AG04450 (cell line): ENCODE data around the gene POMGNT1. TPM values are rescaled to one million over a fixed set of nuclear protein-coding genes. Genes with fewer than 3 reads are reported as not detected.

ENCODE experiments used
- CTCF ChIA-PET: fragments of 300-600, 350-600 bp; formaldehyde crosslinking; extraction: SDS; loops from one replicate; lab custom pipeline; 2022; ENCODE audit warnings: antibody characterized with exemption, inconsistent platforms; lab: Charles Lee
- POLR2A ChIA-PET: fragments of 350-600 bp; formaldehyde crosslinking; extraction: SDS; loops from one replicate; lab custom pipeline; 2021; ENCODE audit warnings: antibody characterized with exemption, inconsistent platforms; lab: Yijun Ruan, JAX
- DNase-seq: peaks from one replicate; pipeline ENCODE4 v3.0.0-alpha.2; 2011; ENCODE audit warnings: low read depth, low spot score
- H3K27ac ChIP-seq: one replicate; pipeline ENCODE4 v1.5.1; 2012; ENCODE audit warnings: low read depth, low read length, control low read depth
- H3K27me3 ChIP-seq: one replicate; pipeline ENCODE4 v1.6.0; 2012; ENCODE audit warnings: low read length; ENCODE audit not compliant: control insufficient read depth, insufficient read depth
- H3K4me3 ChIP-seq: 2 replicates; pipeline ENCODE4 v1.5.1; 2011; ENCODE audit warnings: mild to moderate bottlenecking, low read depth, low read length, control low read depth
- H3K9me3 ChIP-seq: 2 replicates; pipeline ENCODE4 v1.5.1; 2012; ENCODE audit warnings: low read length; ENCODE audit not compliant: control insufficient read depth, insufficient read depth
- polyA plus RNA-seq: library from polyadenylated mRNA; depleted of rRNA; stranded (reverse); fragments of >200 nt; gene quantifications from 2 replicates; pipeline ENCODE4 v1.2.3, GENCODE V29; 2011
- TF ChIP-seq, protein P1 (sequence below): IDR thresholded peaks from 2 replicates; pipeline ENCODE4 v1.5.1; 2011; ENCODE audit warnings: low read depth, low read length, control low read depth, inconsistent platforms

POMGNT1 gene
- polyA plus RNA-seq, 1 experiment = 41.9 TPM

DNA sequence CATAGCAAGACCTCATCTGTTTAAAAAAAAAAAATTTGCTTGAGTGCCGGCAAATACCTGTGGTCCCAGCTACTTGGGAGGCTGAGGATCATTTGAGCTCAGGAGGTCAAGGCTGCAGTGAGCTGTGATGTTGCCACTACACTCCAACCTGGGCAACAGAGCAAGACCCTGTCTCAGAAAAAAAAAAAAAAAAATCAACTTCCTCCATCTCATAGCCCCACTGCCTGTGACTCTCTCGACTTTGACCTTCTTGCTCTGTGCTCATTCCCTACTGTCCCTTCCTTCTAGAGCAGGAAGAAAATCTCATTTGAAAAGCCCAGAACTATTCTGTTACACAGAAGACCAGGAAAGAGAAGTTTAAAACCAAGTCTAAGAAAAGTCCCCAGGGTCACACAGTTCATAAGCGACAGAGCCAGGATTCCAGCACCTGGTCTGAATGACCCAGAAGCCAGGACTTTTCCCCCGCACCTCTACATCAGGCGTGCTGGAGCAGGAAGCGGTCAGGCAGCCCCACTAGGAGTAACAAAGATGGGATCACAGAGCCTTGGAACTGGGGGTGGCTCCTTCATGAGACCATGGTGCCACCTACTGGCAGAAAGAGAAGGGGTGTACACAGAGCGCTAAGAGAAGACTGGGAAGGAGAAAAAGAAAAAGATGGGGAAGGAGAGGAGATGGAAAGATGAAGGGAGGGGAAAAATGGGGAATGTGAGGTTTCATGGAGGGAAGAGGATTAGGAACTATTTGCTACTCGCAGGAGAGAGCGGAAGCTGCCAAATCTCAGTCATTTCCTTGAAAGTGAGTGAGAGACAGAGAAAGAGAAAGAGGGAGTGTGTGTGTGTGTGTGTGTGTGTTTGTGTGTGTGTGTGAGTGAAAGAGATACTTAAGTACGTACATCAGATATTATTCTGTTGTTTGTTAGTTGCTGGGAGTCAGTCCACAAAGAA is 18.8 kb downstream of the POMGNT1 start:
- no peak overlapping the region for H3K27ac ChIP-seq
- CTCF ChIA-PET = interaction anchor here (0.6 to 9.6 kb wide), 12 partner anchors 16 to 425 kb away, joined by 3 to 188 read pairs (median 4); no protein-coding TSS in a partner anchor
- H3K9me3 ChIP-seq = no peaks in the 10 kb centered on the region; the same call in 1 of the 2 replicates
- no peak overlapping the region for H3K4me3 ChIP-seq
- peak; percentile 73 for DNase-seq
- no peaks in the 10 kb centered on the region for H3K27me3 ChIP-seq
- TF ChIP-seq, protein P1, sequence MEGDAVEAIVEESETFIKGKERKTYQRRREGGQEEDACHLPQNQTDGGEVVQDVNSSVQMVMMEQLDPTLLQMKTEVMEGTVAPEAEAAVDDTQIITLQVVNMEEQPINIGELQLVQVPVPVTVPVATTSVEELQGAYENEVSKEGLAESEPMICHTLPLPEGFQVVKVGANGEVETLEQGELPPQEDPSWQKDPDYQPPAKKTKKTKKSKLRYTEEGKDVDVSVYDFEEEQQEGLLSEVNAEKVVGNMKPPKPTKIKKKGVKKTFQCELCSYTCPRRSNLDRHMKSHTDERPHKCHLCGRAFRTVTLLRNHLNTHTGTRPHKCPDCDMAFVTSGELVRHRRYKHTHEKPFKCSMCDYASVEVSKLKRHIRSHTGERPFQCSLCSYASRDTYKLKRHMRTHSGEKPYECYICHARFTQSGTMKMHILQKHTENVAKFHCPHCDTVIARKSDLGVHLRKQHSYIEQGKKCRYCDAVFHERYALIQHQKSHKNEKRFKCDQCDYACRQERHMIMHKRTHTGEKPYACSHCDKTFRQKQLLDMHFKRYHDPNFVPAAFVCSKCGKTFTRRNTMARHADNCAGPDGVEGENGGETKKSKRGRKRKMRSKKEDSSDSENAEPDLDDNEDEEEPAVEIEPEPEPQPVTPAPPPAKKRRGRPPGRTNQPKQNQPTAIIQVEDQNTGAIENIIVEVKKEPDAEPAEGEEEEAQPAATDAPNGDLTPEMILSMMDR = peak; percentile 97
- POLR2A ChIA-PET = interaction anchor here (0.6 to 1.0 kb wide), 2 partner anchors 47 to 333 kb away, joined by 4 to 6 read pairs; partner anchors contain the start of gene PIK3R3

DNA sequence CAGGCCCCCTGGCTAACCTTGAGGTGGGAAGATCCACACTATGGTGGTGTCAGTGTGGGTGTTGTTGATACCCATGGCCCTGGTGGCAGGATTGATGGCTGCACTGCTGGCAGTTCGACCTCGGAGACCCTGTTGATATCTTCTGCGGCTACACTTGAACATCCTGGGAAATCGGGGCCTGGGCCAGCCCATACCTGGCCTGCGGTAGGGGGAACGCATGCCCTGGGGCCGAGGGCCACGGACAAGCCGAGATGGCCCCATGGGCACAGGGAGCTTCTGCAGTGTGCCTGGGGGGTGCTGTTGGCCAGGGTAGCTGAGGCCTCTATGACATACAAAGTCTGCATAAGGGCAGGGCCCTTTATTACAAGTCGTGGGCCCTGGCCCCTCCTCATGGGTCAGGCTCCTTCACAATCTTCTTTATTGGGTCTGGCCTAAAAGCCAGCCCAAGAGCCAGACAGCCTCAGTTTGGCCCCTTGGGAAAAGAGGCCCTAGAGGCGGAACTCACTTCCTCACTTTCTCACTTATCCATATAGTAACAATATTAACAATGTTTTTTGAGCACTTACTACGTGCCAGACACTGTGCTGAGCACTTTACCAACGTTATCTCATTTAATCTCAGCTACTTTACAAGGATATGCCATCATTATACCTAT is 21.9 kb downstream of the POMGNT1 start, which contains the start of gene P3R3URF:
Gene P3R3URF, minus strand, starts transcription at position 278 of the 655 bp plus-strand sequence. Its CDS starts 17 bp downstream, at position 261.
- H3K9me3 ChIP-seq = no peaks in the 10 kb centered on the region; the same call in 1 of the 2 replicates
- no peak within 1 kb of the TSS for H3K4me3 ChIP-seq
- TF ChIP-seq, protein P1 = no peak
- CTCF ChIA-PET = interaction anchor here (9.6 kb wide), 1 partner anchor 140 kb away, joined by 188 read pairs; no protein-coding TSS in a partner anchor
- H3K27me3 ChIP-seq = no peaks in the 10 kb centered on the region
- no peak for DNase-seq
- POLR2A ChIA-PET = interaction anchor here (0.6 kb wide), 1 partner anchor 24 kb away, joined by 10 read pairs; no protein-coding TSS in a partner anchor
- no peak within 1 kb of the TSS for H3K27ac ChIP-seq

DNA sequence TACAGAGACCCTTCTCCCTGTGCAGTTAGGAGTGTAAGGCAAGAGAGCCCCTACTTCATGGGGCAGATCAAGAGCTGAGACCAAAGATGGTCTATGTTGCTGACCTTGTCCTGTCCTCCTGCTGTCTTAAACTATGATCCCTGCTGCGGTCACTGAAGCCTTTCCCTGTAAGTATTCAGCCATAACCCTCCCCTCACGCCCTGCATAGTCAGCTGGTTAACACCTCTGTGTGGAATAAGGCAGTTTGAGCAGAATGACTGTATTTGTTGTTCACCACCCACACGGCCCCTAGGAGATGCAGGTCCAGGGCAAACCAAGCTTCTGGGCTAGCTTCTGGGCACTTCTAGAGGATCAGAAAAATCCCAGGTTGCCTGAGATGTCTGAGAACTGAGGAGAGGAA is 23.0 kb downstream of the POMGNT1 start:
- DNase-seq = no peak
- H3K9me3 ChIP-seq = no peaks in the 10 kb centered on the region; the same call in 1 of the 2 replicates
- H3K4me3 ChIP-seq = no peak overlapping the region
- POLR2A ChIA-PET = no interaction called here
- H3K27ac ChIP-seq = no peak overlapping the region
- H3K27me3 ChIP-seq = no peaks in the 10 kb centered on the region
- TF ChIP-seq, protein P1 = no peak
- CTCF ChIA-PET = interaction anchor here (9.6 kb wide), 1 partner anchor 139 kb away, joined by 188 read pairs; no protein-coding TSS in a partner anchor

DNA sequence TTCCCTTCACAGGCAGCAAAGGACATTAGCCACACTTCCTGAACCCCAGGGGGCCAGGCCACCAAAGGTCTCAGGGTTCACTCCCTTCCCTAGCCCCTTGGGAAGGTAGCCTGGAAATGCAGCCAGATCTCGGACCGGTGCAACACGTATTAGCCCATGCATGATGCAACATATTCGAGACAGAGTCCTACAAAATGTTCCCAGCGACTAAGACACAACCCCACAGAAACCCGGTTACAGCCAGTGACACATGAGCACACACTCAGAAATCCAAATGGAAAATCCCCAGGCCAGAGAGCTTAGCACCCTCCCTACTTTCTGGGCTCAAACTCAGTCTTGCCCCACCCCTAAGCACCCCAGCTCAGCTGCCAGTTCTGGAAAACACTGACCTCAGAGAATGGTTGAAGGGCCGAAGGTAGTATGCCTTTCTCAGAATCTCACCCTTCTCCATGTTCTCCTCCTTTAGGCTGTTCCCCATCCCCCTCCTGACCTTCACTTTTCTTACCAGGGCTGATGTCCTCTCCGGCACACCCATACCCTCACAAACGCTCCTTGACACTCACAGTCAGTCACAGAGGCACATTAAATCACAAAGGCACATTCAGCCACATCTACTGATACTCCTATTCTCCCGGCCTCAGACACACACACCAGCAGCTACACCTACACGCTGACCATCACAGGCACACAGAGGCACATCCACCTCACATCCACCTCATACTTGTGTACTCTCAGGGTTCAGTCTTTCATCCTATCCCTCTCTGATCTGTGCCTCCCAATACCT is 23.6 kb downstream of the POMGNT1 start, which contains the start of gene TSPAN1:
Gene TSPAN1, plus strand, starts transcription at position 640 of the 784 bp plus-strand sequence. CDS start 6,021 bp downstream, outside the sequence.
- ChIA-PET CTCF (interaction anchor here (9.6 kb wide), 1 partner anchor 138 kb away, joined by 188 read pairs; no protein-coding TSS in a partner anchor), POLR2A (no interaction called here)
- Histone ChIP-seq H3K27ac (peak within 1 kb of the TSS; percentile 1), H3K27me3 (peaks cover 4% of the 10 kb centered on the region), H3K4me3 (no peak within 1 kb of the TSS), H3K9me3 (no peaks in the 10 kb centered on the region; the same call in 1 of the 2 replicates)
- DNase-seq = no peak
- TF ChIP-seq, protein P1 = no peak
